Skin epidermis (tissue), 12 donors: Measurements from ENCODE around the gene PTGDR2.

Source experiments
- H3K27ac ChIP-seq, 21 experiments: fragments of 200-600 bp; sonication (generic) in 11 of 21; one replicate each; pipeline ENCODE4 v1.5.0; 2020; ENCODE audit warnings: mild to moderate bottlenecking in 3 of 21, inconsistent platforms in 2 of 21, moderate library complexity in 2 of 21
- H3K4me3 ChIP-seq, 7 experiments: fragments of 200-600 bp; sonication (generic) in 2 of 7; one replicate each; pipeline ENCODE4 v1.5.0; 2020; ENCODE audit warnings: inconsistent platforms in 2 of 7, mild to moderate bottlenecking in 2 of 7, moderate library complexity in 1 of 7

PTGDR2 gene

DNA sequence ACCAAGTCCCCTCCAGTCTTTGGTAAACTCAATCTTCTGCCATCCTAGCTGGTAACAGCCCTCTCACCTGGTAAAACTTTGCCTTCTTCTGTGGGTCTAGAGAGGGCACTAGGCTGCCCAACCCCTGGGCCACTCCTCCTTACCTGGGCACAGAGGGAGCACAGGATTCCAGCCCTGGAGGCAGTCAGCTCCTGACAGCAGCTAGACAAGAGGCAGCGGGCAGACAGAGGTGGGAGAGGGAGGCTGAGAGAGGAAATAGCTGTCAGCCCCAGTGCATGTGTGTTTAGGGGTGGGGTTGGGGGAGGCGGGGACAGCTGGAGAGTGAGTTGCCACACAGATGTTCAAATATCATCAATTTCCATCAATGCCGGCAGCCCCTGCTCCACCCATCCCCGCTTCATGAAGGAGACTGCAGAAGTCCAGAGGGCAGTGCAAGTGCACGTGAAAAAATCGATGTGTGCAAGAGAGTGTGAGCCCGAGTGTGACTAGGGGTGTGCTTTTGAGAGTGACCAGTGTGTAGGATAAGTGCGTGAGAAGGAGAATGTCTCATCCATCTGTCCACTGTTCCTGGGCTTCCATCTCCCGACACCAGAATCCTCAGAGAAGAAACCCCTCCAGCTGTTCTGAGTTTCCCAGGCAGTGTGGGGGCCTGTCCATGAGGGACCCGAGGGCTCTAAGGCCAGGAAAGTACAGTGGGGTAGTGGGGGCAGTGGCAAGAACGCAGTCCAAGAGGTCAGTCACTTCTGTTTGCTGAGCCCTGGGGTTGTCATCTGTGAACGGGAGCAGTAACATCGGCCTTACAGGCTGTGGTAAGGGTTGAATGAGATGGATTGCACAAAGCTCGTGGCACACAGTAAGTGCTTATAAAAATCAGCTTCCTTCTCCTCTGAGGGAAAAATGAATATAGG, at the start of gene PTGDR2:
PTGDR2 (minus strand) TSS at position 225 of the 908 bp plus-strand sequence. CDS start 2,228 bp downstream, outside the sequence.
- Histone ChIP-seq H3K27ac (no peak within 1 kb of the TSS), H3K4me3 (no peak within 1 kb of the TSS)

DNA sequence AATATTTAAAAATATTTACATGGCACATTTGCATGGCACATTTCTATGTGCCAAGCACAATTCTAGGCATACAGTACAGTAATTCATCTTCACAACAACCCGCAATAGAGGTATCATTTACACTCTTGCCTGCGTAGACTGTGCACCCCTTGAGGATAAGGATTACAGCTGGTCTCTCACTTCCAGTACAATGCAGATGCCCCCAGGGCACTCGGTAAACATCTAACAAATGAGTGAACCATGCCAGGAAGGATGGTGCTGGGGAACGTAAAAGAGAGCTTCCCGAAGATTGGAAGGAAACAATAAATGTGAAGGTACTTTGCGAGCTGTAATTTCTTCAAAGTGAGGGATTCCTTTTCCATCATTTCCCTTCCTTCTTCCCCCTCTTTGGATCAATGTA, 49.3 kb upstream of the PTGDR2 start:
- Histone ChIP-seq H3K27ac (peak overlapping the region in 10 of 21 experiments; percentile 88 to 96 (median 94)), H3K4me3 (peak overlapping the region in 6 of 7 experiments; percentile 66 to 100 (median 92))

DNA sequence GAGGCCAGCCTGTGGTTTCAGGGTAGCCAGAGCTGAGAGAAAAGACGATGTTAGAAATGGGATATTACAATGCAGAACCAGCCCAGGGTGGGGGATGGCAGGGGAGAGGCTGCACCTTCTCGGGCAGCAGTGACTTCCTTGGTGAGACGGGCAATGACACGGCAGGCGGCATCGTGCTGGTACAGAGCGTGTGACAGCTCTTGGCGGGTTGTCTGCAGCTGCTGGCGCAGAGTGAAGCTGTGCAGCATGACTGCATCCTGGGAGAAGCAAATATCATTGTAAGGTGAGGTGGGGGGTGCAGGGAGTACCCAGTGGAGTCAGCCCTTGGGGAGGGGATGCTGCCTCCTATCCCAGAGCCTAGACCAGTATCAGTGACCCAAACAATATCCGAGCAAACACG, 46.9 kb upstream of the PTGDR2 start:
- Histone ChIP-seq H3K4me3 (no peak overlapping the region), H3K27ac (no peak overlapping the region)

DNA sequence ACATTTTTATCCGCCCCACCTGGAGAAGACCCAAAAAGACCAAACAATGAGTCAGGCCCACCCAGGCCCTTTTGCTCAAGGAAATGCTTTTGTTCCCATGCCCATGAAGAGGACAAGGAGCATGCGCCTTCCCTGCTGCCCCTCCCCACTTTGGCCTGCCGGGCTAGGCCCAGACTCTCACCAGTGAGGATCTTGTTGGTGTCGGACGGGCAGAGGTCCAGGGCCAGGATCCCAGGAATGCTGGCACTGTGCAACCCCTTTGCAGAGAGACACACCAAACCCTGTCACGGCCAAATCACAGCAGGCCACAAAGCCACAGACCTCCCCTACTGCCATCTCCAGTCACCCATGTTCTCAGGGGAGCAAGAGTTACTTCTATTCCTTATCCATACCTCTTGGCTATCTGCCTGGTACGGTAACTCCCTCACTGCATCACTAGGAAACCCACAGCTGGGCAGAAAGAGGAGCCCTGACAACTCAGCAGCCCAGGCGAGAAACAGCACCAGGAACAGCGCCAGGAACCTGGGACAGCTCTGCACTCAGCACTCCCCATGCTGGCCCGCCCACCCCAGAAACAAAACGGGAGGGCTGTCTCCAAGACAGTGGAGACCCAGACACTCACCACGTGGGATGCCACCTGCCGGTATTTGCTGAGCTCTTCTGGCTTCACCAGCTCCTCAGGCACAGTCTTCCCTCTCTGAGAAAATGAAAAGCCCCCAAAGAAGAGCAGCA, 45.1 kb upstream of the PTGDR2 start:
- no peak overlapping the region for H3K4me3 ChIP-seq
- no peak overlapping the region for H3K27ac ChIP-seq

DNA sequence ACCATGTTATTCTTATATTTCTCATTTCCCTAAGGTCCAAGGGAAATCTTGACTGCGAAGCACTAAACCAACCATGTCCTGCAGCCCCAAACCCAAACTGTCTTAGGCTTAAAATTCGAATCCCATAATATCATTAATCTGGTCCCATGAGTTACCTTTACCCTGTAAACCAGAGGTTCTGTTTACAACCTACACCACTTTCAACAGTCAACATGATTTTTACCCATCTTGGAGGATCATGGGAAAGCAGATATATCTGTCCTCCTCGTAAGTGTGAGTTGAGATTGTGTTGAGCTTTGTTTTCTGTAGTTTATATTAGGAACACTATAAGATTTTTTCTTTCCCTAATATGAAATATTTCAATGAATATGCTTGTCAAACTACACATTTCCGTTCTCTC, 44.2 kb upstream of the PTGDR2 start:
- Histone ChIP-seq H3K27ac (no peak overlapping the region), H3K4me3 (no peak overlapping the region)

DNA sequence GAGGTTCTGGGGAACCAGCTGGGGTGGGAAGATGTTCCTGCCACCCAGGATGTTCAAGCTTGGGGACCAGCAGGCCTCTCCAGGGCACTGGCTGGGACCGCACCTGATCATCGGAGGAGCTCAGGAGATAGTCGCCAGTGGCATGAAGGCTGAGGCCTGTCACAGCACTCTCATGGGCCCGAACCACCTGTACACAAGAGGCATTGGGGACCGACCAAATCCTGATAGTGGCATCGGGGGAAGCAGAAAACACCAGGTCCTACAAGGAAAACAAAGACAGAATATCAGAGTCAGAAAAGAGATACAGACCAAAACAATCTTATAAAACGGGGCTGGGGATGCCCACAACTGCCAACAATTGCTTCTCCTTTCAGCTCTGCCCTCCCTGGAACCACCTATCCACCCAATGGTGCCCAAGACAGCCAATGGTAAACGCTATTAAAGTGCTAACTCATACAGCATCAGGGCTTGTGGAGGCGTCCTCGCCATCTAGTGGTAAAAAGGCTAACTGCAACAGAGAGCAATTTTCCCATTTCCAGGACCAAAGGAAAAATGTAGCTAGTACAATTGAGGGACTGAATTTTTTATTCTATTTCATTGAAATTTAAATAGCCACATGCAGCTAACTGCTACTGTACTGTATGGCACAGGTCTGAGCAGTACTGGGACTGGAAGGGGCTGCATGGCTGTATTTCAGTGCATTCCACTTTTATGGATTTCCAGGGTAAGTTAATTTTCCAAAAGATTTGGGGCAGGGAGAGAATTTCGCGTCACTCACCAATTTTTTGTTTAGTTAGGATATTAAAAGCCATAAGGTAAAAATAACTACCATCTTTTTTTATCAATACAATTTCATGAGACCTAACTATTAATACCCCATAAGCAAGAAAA, 43.5 kb upstream of the PTGDR2 start:
- no peak overlapping the region for H3K4me3 ChIP-seq
- H3K27ac ChIP-seq: no peak overlapping the region

DNA sequence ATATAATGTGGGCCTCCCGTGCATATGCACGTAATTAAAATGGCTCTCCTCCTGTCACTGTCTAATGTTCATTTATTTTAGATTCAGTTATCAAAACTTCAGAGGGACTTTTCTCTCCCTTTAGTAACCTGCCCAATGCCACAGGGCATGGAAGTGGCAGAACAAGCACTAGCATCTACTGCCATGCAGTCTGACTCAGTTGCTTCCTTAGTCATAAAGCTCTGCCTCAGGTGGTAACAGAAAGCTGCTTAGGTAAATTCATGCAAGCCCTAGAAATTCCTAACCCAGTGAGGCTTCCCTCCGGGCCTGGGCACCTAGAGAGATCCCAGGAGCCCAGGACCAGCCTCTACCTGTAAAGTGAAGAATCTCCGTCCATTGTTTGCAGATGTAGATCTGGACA, 41.7 kb upstream of the PTGDR2 start:
- Histone ChIP-seq H3K4me3 (no peak overlapping the region), H3K27ac (no peak overlapping the region)

DNA sequence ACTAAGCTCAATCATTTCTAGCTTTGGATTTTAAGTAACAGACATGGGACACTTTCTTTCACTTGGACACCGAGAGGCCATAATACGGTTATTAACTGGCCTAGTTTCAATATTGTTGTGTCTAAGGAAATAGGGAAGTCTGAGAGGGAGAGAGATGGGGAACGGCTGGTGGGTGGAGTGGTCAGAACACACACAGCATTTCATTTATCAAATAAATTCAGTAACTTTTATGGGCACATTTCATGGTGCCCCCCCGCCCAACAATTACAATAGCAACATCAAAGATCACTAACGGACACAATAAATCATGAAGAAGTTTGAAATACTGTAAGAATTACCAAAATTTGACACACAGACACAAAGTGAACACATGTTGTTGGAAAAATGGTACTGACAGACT, 39.9 kb upstream of the PTGDR2 start:
- Histone ChIP-seq H3K27ac (no peak overlapping the region), H3K4me3 (no peak overlapping the region)

DNA sequence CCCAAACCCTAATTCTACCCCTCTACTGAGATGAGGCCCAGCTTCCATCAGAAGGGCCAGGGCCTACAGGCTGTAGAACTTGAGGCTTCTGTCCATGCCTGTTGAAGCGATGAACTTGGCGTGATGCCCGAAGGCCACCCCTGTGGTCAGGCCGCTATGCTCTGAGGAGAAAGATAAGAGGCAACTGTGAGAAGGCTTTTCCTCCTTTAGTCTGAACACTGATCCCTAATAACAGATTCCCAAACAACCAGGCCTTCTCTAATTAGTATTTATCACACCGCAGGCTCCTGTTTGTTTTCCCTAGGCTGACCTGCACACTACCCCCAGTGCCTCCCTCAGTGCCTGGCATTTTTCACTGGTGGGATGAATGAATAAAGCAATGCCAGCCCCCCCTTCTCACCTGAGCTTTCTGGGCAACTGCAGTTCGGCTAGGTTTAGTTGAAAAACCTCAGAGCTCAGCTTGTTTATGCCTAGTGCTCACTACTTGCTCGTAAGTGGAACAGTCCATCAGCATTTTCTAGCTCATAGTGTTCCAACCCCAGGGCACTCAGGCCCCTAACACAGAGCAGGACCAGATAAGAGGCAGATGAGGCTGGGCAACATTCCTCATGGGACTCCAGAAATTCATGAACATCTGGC, 35.5 kb upstream of the PTGDR2 start:
- Histone ChIP-seq H3K27ac (no peak overlapping the region), H3K4me3 (no peak overlapping the region)

DNA sequence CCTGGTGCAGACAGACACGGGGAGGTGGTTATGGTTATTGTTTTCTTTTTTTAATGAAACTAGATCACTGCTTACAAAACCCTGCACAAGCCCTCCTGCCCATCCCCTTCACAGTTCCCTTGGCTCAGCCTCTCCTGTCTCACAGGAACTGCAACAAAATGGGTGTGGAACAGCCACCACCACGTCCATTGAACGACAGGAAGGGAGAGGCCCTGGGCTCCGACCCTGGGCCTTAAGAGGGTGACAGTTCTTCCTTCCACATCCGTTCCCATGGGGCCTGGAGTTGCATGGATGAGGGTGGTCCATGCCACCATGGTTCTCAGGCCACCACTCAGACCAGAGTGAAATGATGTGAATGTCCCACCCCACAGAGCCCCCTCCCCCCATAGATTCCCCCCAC, 34.9 kb upstream of the PTGDR2 start:
- no peak overlapping the region for H3K27ac ChIP-seq
- H3K4me3 ChIP-seq: no peak overlapping the region

DNA sequence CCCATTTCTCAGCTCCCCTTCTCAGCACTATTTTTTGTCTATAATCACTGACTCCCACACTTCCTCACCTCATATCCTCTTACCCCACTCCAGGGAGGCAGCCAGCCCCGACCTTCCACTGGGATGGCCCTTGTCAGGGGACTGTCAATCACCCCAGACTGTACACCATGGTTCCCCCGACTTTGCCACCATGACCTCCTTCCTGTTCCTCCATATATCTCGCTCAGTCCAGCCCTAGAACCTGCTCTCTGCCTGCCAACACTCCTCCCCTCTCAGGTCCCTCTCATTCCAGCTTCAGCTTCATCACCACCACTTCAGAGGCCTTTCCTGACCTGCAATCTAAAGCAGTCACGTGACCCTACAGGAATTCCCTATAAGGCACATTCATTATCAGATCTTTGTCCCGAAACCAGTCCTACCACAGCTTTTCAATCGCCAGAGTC, 34.1 kb upstream of the PTGDR2 start:
- no peak overlapping the region for H3K4me3 ChIP-seq
- no peak overlapping the region for H3K27ac ChIP-seq

DNA sequence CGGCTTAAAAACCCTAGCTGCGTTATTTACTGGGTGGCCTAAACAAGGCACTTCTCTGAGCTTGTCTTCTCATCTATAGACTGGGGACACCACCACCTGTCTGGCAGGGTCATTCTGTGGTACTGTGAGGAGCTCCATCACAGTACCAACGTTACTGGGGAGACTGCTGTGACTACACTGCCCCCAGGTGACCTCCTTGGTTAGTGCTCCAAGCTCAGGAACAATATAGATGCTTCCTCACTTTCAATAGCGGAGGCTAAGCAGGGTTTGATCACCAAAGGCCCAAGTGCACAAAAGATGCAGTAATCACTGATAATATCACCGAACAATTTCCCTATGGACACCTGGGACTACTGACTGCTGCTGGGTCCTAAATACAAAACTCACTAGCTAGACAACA, 31.8 kb upstream of the PTGDR2 start:
- H3K27ac ChIP-seq: no peak overlapping the region
- no peak overlapping the region for H3K4me3 ChIP-seq

DNA sequence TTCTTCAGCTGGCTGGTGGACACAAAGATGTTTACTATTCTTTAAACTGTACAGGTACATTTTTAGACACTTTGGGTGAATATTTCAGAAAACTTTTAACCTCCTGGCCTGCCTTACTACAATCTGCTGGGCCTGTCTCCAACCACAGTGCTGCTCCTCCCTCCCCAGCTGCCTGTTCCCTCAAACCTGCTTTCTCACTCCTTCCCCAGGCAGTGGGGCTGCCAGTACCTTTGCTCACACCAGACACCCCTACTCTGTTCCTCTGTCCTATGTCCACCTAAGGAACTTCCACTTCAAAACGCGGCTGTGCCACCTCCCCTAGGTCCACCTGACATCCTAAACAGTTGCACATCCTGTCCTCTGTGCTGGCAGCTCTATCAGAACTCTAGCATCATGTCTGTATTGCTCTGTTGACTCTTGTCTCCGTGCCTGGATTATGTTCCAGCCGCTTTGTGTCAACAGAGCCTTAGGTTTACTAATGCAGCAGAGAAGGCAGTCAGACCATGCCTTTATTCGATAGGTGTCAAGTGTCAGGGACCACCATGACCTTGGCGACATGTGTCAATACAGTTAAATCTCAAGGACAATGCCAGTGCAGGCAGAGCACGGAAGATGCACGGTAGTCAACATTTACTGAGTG, 25.0 kb upstream of the PTGDR2 start:
- no peak overlapping the region for H3K27ac ChIP-seq

DNA sequence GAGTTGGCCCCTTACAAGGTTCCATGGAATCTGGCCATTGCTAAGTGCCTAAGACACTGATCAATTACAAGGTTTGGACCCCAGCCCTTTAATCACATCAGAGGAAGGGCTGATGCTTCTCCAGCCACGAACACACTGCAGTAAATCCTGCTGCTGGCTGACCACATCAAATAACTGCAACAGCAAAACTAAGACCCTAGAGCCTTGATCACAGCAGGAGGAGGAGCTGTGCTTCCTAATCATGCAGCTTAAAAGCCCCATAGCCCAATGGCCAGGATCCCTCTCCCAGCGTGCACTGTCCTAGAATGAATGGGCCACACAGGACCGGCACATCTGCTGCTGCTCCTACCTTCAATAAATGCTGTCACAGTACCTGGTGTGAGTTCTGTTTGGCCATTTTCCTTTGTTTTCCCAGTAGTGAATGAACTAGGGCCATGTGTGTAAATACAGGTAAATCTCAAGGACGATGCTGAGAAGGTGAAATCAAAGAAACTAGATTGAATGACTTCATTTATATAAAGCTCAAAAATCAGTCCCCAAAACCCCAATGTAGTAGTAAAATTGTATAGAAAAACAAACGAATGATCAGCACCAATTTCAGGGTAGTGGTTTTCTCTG, 24.3 kb upstream of the PTGDR2 start:
- Histone ChIP-seq H3K4me3 (no peak overlapping the region), H3K27ac (no peak overlapping the region)

More for the DNA sequence above, 25.0 kb upstream of the PTGDR2 start:
- H3K4me3 ChIP-seq: no peak overlapping the region

DNA sequence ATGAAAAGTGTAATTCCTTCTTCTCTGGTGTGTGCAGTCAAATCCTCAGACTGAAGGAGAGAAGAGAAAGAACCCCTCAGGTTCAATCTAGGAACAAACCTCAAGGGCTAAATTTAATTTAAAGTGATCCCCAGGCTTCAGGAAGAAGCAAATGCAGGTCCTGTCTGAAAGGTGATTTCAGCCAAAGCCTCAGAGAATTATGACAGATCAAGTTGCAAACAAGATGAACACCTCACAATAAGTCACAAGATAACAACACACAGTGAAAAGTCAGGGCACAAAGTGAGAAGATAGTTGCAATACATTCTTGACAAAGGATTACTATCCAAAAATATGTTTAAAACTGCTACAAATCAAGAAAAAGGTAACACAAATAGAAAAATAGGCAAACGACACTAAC, 23.4 kb upstream of the PTGDR2 start:
- H3K4me3 ChIP-seq: no peak overlapping the region
- H3K27ac ChIP-seq: no peak overlapping the region

DNA sequence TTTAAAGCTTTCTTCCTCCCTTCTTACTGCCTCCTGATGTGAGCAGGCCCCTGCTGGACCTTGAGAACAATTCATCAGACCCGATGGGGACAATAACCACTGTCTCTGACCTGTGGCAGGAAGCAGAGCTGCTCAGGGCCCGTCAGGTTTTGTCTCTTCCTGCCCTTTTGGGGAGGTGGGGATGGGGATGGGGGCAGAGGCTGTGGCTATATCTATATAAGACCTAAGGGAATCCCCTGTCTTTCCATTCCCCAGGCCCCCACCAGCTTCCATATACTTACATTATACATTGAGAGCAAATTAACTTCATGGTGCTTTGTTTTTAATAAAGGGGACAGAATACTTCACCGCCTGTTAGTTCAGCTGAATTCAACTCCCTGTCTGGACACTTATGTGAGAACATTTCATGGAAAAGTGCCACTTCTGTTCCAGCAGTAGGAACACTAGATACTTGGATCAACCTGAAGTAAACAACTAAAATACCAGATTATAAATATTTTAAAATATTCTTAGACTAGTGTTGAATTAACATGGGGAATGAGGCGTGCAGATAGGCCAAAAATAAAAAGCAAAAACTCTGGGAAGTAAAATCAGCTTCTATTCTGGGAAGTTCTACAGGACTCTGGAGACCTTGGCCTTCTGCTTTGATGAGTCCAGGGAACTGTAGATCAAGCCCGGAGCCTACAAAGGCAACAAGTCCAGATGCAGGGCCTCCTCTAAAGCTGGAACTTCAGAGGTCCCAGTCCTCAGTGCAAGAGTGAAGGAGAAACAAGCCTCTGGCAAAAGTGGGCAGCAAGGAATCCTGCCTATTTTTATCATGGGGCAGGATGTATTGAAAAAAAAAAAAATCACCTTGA, 22.7 kb upstream of the PTGDR2 start:
- H3K4me3 ChIP-seq: no peak overlapping the region
- H3K27ac ChIP-seq: peak overlapping the region in 2 of 21 experiments; percentile 20 to 28

DNA sequence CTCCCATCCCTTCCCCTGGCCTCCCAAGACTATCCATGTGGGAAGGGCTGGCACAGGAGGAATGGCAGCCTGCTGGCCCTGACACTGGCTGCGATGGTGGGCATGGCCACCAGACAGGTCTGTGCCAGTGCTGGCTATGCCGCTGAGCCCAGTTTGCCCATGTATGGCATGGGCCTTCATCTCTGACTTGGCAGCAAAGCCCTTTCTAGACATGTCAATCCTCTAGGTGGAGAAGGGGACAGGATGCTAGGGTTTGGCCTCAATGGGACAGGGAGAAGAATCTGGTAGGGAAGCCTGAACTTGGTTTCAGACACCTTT, 20.4 kb upstream of the PTGDR2 start:
- Histone ChIP-seq H3K27ac (no peak overlapping the region), H3K4me3 (no peak overlapping the region)
